GM18858 (cell line): ENCODE measurements around the gene LCMT1.

Source experiments
- ATAC-seq: cut with Tn5 transposase; IDR thresholded peaks from one replicate; pipeline ENCODE4 v1.9.1; 2021; ENCODE audit not compliant: unreplicated experiment

LCMT1 gene

DNA sequence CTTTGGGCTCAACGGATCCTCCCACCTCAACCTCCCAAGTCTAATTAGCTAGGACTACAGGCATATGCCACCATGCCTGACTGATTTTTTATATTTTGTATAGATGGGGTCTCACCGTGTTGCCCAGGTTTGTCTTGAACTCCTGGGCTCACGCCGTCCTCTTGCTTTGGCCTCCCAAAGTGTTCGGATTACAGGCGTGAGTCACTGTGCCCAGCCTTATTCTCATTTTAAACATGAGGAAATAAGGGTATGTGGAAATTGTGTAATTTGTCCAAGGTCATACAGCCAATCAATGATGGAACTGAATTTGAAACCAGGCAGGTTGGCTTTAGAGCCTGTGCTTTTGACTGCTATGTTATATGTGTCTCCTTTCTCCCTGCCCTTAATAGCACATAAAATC, 77.8 kb downstream of the LCMT1 start:
- no peak for ATAC-seq

DNA sequence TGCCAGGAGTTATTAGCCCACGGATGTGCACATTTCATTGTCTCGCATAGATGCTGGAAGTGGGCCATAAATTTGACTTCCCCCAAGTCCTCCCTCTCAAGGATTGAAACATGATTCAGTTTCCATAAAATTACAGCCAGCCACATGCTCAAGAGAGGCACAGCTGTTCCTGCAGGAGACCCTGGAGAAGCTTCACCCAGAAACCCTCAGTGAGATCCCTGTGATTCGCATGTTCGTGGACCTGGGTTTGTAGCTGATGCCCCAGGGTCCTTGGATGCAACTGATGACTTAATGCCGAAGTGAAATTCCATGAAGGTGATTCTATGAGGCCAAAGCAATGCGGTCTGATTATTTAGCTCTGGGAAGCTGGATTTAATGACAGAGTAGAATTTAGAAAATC, 80.6 kb downstream of the LCMT1 start:
- no peak for ATAC-seq

DNA sequence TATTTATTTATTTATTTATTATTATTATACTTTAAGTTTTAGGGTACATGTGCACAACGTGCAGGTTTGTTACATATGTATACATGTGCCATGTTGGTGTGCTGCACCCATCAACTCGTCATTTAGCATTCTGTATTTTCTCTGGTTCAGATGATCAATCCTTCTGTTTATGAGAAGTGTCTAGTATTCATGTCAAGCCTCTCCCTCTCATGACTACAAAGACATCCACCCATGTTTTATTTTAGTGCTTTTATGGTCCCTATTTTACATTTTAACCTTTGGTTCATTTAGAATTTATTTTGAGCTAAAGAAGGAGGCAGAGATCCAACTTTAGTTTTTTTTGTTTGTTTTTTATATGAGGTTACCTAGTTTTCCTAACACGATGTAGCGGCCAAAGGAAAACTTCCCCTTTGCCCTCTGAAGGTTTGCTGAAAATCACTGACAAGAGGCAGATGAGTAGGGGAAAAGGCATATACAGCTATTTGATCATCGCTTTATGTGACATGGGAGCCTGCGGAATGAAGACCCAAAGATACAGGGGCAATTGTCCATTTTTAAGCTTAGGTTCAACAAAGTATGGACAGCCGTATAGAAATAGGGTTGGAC, 82.8 kb downstream of the LCMT1 start:
- ATAC-seq, result no peak

DNA sequence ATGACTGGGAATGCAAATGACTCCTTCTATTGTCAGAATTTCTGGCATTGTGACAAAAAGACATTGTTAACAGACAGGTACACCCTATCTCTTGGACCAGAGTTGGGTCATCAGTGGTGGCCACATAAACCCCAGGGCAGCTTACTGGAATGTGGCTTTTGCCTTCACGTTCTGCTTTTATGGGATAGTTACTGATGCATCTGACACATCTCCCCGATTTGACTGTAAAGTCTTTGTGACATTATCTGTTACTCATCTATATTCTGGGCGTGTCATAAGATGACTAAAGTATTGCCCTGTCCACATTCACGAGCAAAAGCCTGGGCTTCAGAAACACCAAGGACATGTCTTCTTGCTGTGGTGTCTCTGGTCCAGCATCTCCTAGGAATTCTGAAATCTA, 86.5 kb downstream of the LCMT1 start:
- no peak for ATAC-seq

- no peak for ATAC-seq
Measured at GRCh38 chr16:25199457-25199856, 87.9 kb downstream of the LCMT1 start.

- no peak for ATAC-seq
Measured at GRCh38 chr16:25210758-25211157, 99.2 kb downstream of the LCMT1 start.

- ATAC-seq, result no peak
Measured at GRCh38 chr16:25212636-25213035, 101.1 kb downstream of the LCMT1 start.

- no peak for ATAC-seq
Measured at GRCh38 chr16:25213709-25214397, 102.3 kb downstream of the LCMT1 start.

DNA sequence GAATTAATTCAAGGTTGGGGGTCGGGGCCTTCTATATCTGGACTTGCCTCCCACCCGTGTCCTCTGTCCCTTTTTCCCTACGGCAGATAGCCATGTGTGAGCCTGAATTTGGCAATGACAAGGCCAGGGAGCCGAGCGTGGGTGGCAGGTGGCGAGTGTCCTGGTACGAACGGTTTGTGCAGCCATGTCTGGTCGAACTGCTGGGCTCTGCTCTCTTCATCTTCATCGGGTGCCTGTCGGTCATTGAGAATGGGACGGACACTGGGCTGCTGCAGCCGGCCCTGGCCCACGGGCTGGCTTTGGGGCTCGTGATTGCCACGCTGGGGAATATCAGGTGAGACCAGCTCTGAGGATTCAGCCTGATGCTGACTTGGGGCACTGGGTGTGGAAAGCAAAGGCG, 105.6 kb downstream of the LCMT1 start:
- ATAC-seq, result no peak

DNA sequence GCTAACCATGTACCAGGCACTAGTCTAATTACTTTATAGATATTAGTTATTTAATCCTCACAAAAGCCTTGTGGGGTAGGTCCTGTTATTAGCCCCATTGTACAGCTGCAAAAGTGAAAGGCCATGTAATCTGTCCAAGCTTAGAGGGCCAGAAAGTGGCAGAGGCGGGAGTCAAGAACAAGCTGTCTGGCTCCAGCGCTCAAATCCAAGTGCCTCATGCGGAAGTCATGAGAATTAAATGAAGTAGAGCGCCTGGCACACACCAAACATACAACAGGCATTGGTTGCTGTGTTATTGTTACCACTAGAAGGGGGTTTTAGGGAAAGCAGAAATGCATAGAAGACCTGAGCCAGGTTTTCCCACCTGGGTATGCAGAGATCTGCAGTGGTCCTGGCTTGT, 106.4 kb downstream of the LCMT1 start:
- ATAC-seq, result no peak

DNA sequence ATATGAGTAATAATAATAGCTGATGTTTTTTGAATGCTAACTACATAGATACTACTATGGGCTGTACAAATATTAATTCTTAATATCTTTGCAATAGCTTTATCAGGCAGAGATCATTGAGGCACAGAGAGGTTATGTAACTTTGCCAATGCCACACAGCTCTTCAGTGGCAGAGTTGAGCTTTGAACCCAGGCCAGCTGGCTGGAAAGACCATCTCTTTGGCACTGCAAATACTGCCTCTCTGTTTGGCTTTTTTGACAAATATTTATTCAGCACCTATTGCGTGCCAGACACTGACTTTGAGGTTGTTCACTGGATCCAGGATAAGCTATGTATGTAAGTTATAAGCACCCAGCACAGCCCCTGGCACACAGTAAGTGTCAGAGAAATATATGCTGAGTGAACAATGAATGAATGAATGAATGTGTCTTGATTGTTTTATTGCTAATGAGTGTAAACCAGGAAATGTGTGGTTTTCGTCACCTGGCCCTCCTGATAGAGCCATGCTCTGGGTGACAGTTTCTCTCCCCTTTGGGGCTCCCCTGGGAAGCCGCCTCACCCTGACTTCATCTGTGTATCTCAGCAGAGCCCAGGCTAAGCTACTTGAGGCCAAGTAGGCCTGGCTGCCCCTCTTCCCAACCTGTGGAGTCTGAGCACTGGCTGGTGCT, 107.7 kb downstream of the LCMT1 start:
- ATAC-seq, result no peak

GRCh38 chr16:25222959-25223358, 111.4 kb downstream of the LCMT1 start:
- no peak for ATAC-seq

DNA sequence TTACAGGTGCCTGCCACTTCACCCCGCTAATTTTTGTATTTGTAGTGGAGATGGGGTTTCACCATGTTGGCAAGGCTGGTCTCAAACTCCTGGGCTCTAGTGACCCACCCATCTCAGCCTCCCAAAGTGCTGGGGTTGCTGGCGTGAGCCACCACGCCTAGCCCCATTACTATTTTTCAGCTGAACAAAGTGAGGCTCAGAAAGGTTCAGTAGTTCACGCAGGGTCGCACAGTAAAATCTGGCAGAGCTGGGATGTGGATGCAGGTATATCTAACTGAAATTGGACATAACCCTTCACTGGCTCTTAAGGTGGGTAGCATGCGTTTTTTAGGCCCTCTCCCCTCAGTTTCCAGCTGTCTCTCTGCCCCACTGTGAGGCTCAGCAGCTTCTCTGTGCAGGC, 112.4 kb downstream of the LCMT1 start:
- no peak for ATAC-seq

- no peak for ATAC-seq
Measured at GRCh38 chr16:25224731-25225319, 113.3 kb downstream of the LCMT1 start.
